ENCODE data around the gene NACC1. TPM values are rescaled to one million over a fixed set of nuclear protein-coding genes. Genes with fewer than 3 reads are reported as not detected.
"Not testable (repeated sequence)": the region's sequence is repeated elsewhere in the genome, so short reads cannot be mapped to it uniquely, and the experiment has no call there.

NACC1 gene
- total RNA-seq, 3 donors from 2014 or later: 127 to 137 (median 134) TPM

GRCh38 chr19:13163609-13164342 is 45.7 kb downstream of the NACC1 start:
- no peaks in the 10 kb centered on the region for H3K27me3 Mint-ChIP-seq (ENCODE audit: low read depth)
- peaks cover 77% of the 10 kb centered on the region for H3K4me1 Mint-ChIP-seq (ENCODE audit: low read depth)
- no peaks in the 10 kb centered on the region for H3K9me3 Mint-ChIP-seq
- peak overlapping the region; percentile 76 for H3K4me3 Mint-ChIP-seq
- DNase-seq (peak; percentile 23), ATAC-seq (peak; percentile 4)
- no peaks in the 10 kb centered on the region for H3K36me3 Mint-ChIP-seq (ENCODE audit: insufficient read depth)

GRCh38 chr19:13164343-13165161 is 46.5 kb downstream of the NACC1 start:
- peak; percentile 18 for DNase-seq
- Mint-ChIP-seq H3K4me1 (ENCODE audit: low read depth) (peaks cover 83% of the 10 kb centered on the region), H3K27me3 (ENCODE audit: low read depth) (no peaks in the 10 kb centered on the region)

GRCh38 chr19:13165162-13165997 is 47.3 kb downstream of the NACC1 start:
- H3K9me3 Mint-ChIP-seq: no peaks in the 10 kb centered on the region
- H3K36me3 Mint-ChIP-seq (ENCODE audit: insufficient read depth): no peaks in the 10 kb centered on the region

More at GRCh38 chr19:13164343-13165161, 46.5 kb downstream of the NACC1 start:
- Mint-ChIP-seq H3K36me3 (ENCODE audit: insufficient read depth) (no peaks in the 10 kb centered on the region), H3K9me3 (no peaks in the 10 kb centered on the region), H3K4me3 (peak overlapping the region; percentile 61)
- ATAC-seq: peak; percentile 16

GRCh38 chr19:13166151-13166550 is 48.1 kb downstream of the NACC1 start:
- not testable (repeated sequence) for H3K27me3 Mint-ChIP-seq (ENCODE audit: low read depth); H3K36me3 Mint-ChIP-seq (ENCODE audit: insufficient read depth); ATAC-seq; DNase-seq; H3K4me3 Mint-ChIP-seq; H3K9me3 Mint-ChIP-seq
- peaks cover 88% of the 10 kb centered on the region for H3K4me1 Mint-ChIP-seq (ENCODE audit: low read depth)

More at GRCh38 chr19:13165162-13165997, 47.3 kb downstream of the NACC1 start:
- Mint-ChIP-seq H3K27me3 (ENCODE audit: low read depth) (no peaks in the 10 kb centered on the region), H3K4me3 (peak overlapping the region; percentile 61), H3K4me1 (ENCODE audit: low read depth) (peaks cover 86% of the 10 kb centered on the region)
- no peak for ATAC-seq
- DNase-seq: no peak

- no peak for DNase-seq
- Mint-ChIP-seq H3K27me3 (ENCODE audit: low read depth) (no peaks in the 10 kb centered on the region), H3K9me3 (no peaks in the 10 kb centered on the region), H3K4me3 (no peak overlapping the region), H3K4me1 (ENCODE audit: low read depth) (peaks cover 85% of the 10 kb centered on the region), H3K36me3 (ENCODE audit: insufficient read depth) (peaks cover 2% of the 10 kb centered on the region)
- ATAC-seq: no peak
These were observed 51.7 kb downstream of the NACC1 start for GRCh38 chr19:13169769-13170168.

GRCh38 chr19:13171146-13171545 is 53.1 kb downstream of the NACC1 start:
- peaks cover 2% of the 10 kb centered on the region for H3K36me3 Mint-ChIP-seq (ENCODE audit: insufficient read depth)
- H3K4me1 Mint-ChIP-seq (ENCODE audit: low read depth): peaks cover 73% of the 10 kb centered on the region
- H3K4me3 Mint-ChIP-seq: peak overlapping the region; percentile 38
- no peak for ATAC-seq
- H3K27me3 Mint-ChIP-seq (ENCODE audit: low read depth): no peaks in the 10 kb centered on the region
- DNase-seq: no peak
- H3K9me3 Mint-ChIP-seq: no peaks in the 10 kb centered on the region

GRCh38 chr19:13172346-13173138 is 54.5 kb downstream of the NACC1 start:
- H3K9me3 Mint-ChIP-seq: no peaks in the 10 kb centered on the region
- peaks cover 66% of the 10 kb centered on the region for H3K4me1 Mint-ChIP-seq (ENCODE audit: low read depth)
- DNase-seq: peak; percentile 82
- peak overlapping the region; percentile 82 for H3K4me3 Mint-ChIP-seq
- ATAC-seq: peak; percentile 36 to 39
- no peaks in the 10 kb centered on the region for H3K27me3 Mint-ChIP-seq (ENCODE audit: low read depth)
- peaks cover 2% of the 10 kb centered on the region for H3K36me3 Mint-ChIP-seq (ENCODE audit: insufficient read depth)

- no peaks in the 10 kb centered on the region for H3K27me3 Mint-ChIP-seq (ENCODE audit: low read depth)
- ATAC-seq (no peak), DNase-seq (no peak)
- H3K9me3 Mint-ChIP-seq: no peaks in the 10 kb centered on the region
- peaks cover 2% of the 10 kb centered on the region for H3K36me3 Mint-ChIP-seq (ENCODE audit: insufficient read depth)
- peaks cover 61% of the 10 kb centered on the region for H3K4me1 Mint-ChIP-seq (ENCODE audit: low read depth)
- H3K4me3 Mint-ChIP-seq: peak overlapping the region; percentile 82
These were observed 55.2 kb downstream of the NACC1 start for GRCh38 chr19:13173139-13173737.

GRCh38 chr19:13176345-13176744 is 58.3 kb downstream of the NACC1 start:
- Mint-ChIP-seq H3K9me3 (no peaks in the 10 kb centered on the region), H3K36me3 (ENCODE audit: insufficient read depth) (peaks cover 2% of the 10 kb centered on the region), H3K4me1 (ENCODE audit: low read depth) (peaks cover 47% of the 10 kb centered on the region), H3K4me3 (no peak overlapping the region), H3K27me3 (ENCODE audit: low read depth) (no peaks in the 10 kb centered on the region)
- ATAC-seq: no peak
- DNase-seq: no peak

GRCh38 chr19:13177584-13177983 is 59.5 kb downstream of the NACC1 start:
- ATAC-seq: not testable (repeated sequence)

GRCh38 chr19:13178291-13178690 is 60.2 kb downstream of the NACC1 start:
- peaks cover 35% of the 10 kb centered on the region for H3K4me1 Mint-ChIP-seq (ENCODE audit: low read depth)
- H3K36me3 Mint-ChIP-seq (ENCODE audit: insufficient read depth); H3K27me3 Mint-ChIP-seq (ENCODE audit: low read depth); H3K4me3 Mint-ChIP-seq; DNase-seq; H3K9me3 Mint-ChIP-seq; ATAC-seq: not testable (repeated sequence)

More at GRCh38 chr19:13177584-13177983, 59.5 kb downstream of the NACC1 start:
- not testable (repeated sequence) for H3K27me3 Mint-ChIP-seq (ENCODE audit: low read depth); DNase-seq; H3K4me3 Mint-ChIP-seq; H3K9me3 Mint-ChIP-seq; H3K36me3 Mint-ChIP-seq (ENCODE audit: insufficient read depth)
- peaks cover 41% of the 10 kb centered on the region for H3K4me1 Mint-ChIP-seq (ENCODE audit: low read depth)

- no peaks in the 10 kb centered on the region for H3K36me3 Mint-ChIP-seq (ENCODE audit: insufficient read depth)
- no peaks in the 10 kb centered on the region for H3K9me3 Mint-ChIP-seq
- ATAC-seq (peak; percentile 71 to 85), DNase-seq (peak; percentile 37)
- H3K27me3 Mint-ChIP-seq (ENCODE audit: low read depth): no peaks in the 10 kb centered on the region
- peaks cover 26% of the 10 kb centered on the region for H3K4me1 Mint-ChIP-seq (ENCODE audit: low read depth)
- H3K4me3 Mint-ChIP-seq: peak overlapping the region; percentile 49
These were observed 63.8 kb downstream of the NACC1 start for GRCh38 chr19:13181747-13182388.

GRCh38 chr19:13184926-13185325 is 66.9 kb downstream of the NACC1 start:
- not testable (repeated sequence) for DNase-seq; H3K36me3 Mint-ChIP-seq (ENCODE audit: insufficient read depth); ATAC-seq; H3K27me3 Mint-ChIP-seq (ENCODE audit: low read depth); H3K9me3 Mint-ChIP-seq; H3K4me3 Mint-ChIP-seq
- peaks cover 35% of the 10 kb centered on the region for H3K4me1 Mint-ChIP-seq (ENCODE audit: low read depth)

Data from activated T-cell treated with anti-CD3 and anti-CD28 coated beads, Interleukin-2, amount 50 U/mL, for 4 hours (primary cell).